LNCaP clone FGC (cell line): Measurements from ENCODE around the gene B4GALT6.

Experiments used
- DNase-seq: peaks from one replicate; pipeline ENCODE4 v3.0.0-alpha.2; 2011; ENCODE audit warnings: low read depth
- H3K4me3 ChIP-seq: 2 replicates; pipeline ENCODE4 v1.5.1; 2011; ENCODE audit warnings: mild to moderate bottlenecking, low read depth, low read length, control low read depth
- TF ChIP-seq, protein P1 (sequence below): IDR thresholded peaks from 2 replicates; pipeline ENCODE4 v1.5.1; 2012; ENCODE audit warnings: mild to moderate bottlenecking; ENCODE audit not compliant: control insufficient read depth, insufficient read depth; ENCODE audit errors: extremely low read depth

B4GALT6 gene

GRCh38 chr18:31626409-31626808 is 58.0 kb downstream of the B4GALT6 start:
- H3K4me3 ChIP-seq, result no peak overlapping the region
- DNase-seq, result no peak
- TF ChIP-seq, protein P1, sequence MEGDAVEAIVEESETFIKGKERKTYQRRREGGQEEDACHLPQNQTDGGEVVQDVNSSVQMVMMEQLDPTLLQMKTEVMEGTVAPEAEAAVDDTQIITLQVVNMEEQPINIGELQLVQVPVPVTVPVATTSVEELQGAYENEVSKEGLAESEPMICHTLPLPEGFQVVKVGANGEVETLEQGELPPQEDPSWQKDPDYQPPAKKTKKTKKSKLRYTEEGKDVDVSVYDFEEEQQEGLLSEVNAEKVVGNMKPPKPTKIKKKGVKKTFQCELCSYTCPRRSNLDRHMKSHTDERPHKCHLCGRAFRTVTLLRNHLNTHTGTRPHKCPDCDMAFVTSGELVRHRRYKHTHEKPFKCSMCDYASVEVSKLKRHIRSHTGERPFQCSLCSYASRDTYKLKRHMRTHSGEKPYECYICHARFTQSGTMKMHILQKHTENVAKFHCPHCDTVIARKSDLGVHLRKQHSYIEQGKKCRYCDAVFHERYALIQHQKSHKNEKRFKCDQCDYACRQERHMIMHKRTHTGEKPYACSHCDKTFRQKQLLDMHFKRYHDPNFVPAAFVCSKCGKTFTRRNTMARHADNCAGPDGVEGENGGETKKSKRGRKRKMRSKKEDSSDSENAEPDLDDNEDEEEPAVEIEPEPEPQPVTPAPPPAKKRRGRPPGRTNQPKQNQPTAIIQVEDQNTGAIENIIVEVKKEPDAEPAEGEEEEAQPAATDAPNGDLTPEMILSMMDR, result no peak

DNA sequence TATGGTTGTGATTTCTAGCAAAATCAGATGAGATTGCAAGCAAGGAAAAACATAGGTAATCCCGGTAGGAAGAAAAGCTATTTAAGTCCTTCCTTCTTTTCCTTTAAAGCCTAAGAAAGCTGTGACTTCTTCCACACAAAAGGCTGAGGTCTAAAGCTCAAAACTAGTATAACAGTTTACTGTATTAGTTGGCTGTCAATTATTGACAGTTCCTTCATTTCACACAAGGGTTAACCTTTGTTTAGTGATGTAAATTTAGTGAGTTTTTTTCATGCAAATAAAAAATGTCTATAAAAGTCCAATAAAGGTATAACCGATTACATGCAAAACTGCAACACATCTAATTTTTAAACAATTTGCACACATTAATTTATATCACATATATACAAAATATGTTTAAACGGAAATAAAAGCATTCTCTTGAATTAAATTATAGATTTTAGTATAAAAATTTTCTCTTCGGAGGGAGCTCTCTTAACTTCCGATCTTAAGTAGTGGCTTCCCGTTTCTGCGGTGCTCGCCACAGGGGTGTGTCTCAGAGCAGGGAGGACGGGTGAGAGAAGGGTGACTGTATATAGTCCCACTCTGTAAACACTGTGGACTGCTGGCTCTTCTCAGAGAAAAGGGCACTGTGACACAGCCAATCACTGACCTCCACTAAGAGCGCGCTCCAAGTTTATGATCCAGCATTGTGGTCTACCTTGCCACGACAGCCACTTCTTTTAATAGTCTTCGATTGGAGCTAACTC is 59.3 kb downstream of the B4GALT6 start:
- DNase-seq, result no peak
- TF ChIP-seq, protein P1, result no peak
- H3K4me3 ChIP-seq, result no peak overlapping the region

DNA sequence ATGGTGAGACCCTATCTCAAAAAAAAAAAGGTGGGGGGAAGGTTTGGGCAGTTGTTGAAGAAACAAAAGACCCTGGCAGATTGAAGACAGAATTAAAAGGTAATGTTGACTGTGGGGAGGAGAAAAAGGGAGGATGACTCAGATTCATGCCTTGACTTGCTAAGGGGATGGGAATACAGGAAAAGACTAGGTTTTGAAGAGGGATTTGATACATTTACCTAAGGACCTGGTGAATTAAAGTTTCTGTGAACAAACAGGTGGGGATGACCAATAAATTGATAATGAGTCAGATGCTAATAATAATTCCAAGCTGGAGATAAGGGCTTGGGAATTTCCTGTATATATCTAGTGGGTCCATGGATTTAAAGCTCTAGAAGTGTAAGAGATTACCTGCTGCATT is 65.1 kb downstream of the B4GALT6 start:
- DNase-seq, result no peak
- H3K4me3 ChIP-seq, result no peak overlapping the region
- TF ChIP-seq, protein P1, result no peak

GRCh38 chr18:31618801-31619200 is 65.6 kb downstream of the B4GALT6 start:
- DNase-seq, result no peak
- TF ChIP-seq, protein P1, result no peak
- H3K4me3 ChIP-seq, result no peak overlapping the region

- TF ChIP-seq, protein P1, result no peak
- no peak overlapping the region for H3K4me3 ChIP-seq
- DNase-seq, result no peak
Observed at GRCh38 chr18:31617031-31617717, 67.2 kb downstream of the B4GALT6 start.

DNA sequence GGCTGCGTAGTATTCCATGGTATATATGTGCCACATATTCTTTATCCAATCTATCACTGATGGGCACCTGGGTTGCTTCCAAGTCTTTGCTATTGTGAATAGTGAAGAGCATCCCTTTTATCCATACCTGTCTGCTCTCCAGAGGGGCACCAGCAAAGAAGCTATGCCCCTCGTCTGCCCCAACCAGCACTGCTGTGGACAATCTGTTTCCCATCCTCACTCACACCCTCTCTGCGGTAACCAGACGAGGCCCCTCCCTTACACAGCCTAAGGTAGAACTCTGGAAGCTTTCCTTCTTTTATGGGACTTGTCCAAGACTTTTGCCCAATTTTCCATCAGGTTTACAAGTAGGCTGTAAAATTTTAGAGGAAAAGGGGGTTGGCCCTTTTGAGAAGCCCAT is 67.8 kb downstream of the B4GALT6 start:
- no peak overlapping the region for H3K4me3 ChIP-seq
- TF ChIP-seq, protein P1, result no peak
- DNase-seq, result no peak
